ENCODE data around the gene SLC9A4.

Gene SLC9A4

GRCh38 chr2:102480285-102481195 lies 7.5 kb downstream of the SLC9A4 start:
- Histone ChIP-seq H3K4me3 (replicated peaks; ENCODE audit: insufficient read depth, low read length) (no peak overlapping the region), H3K27ac (replicated peaks) (peak overlapping the region; percentile 53), H3K27me3 (ENCODE audit: insufficient read depth, poor library complexity, severe bottlenecking) (no peaks in the 10 kb centered on the region)
- peak; percentile 20 to 39 for DNase-seq (ENCODE audit: low read depth in 1 of 2, low spot score in 1 of 2)
- TF ChIP-seq REST (IDR thresholded peaks at IDR 0.05; ENCODE audit: insufficient replicate concordance, low read depth): no peak
- no peak for TF ChIP-seq GABPA (IDR thresholded peaks at IDR 0.05; ENCODE audit: low read depth)
- TF ChIP-seq SPI1 (IDR thresholded peaks at IDR 0.05; ENCODE audit: borderline replicate concordance, low read depth): no peak
- no peak for TF ChIP-seq CTCF (IDR thresholded peaks at IDR 0.05; ENCODE audit: insufficient read depth, low read length)
- TF ChIP-seq POLR2AphosphoS5 (IDR thresholded peaks at IDR 0.05; ENCODE audit: low read depth): no peak

- DNase-seq (ENCODE audit: low read depth in 1 of 2, low spot score in 1 of 2): no peak
- no peaks in the 10 kb centered on the region for H3K27me3 ChIP-seq (ENCODE audit: insufficient read depth, poor library complexity, severe bottlenecking)
- no peak overlapping the region for H3K4me3 ChIP-seq (replicated peaks; ENCODE audit: insufficient read depth, low read length)
- H3K27ac ChIP-seq (replicated peaks): no peak overlapping the region
- TF ChIP-seq REST (IDR thresholded peaks at IDR 0.05; ENCODE audit: insufficient replicate concordance, low read depth): no peak
- no peak for TF ChIP-seq SPI1 (IDR thresholded peaks at IDR 0.05; ENCODE audit: borderline replicate concordance, low read depth)
- TF ChIP-seq GABPA (IDR thresholded peaks at IDR 0.05; ENCODE audit: low read depth): no peak
- no peak for TF ChIP-seq CTCF (IDR thresholded peaks at IDR 0.05; ENCODE audit: insufficient read depth, low read length)
- TF ChIP-seq POLR2AphosphoS5 (IDR thresholded peaks at IDR 0.05; ENCODE audit: low read depth): no peak
Observed at GRCh38 chr2:102481931-102482330, 8.9 kb downstream of the SLC9A4 start.

GRCh38 chr2:102483086-102483485 lies 10.1 kb downstream of the SLC9A4 start:
- TF ChIP-seq SPI1 (IDR thresholded peaks at IDR 0.05; ENCODE audit: borderline replicate concordance, low read depth) (no peak), REST (IDR thresholded peaks at IDR 0.05; ENCODE audit: insufficient replicate concordance, low read depth) (no peak), GABPA (IDR thresholded peaks at IDR 0.05; ENCODE audit: low read depth) (no peak), POLR2AphosphoS5 (IDR thresholded peaks at IDR 0.05; ENCODE audit: low read depth) (no peak)
- no peak for DNase-seq (ENCODE audit: low read depth in 1 of 2, low spot score in 1 of 2)
- Histone ChIP-seq H3K4me3 (replicated peaks; ENCODE audit: insufficient read depth, low read length) (no peak overlapping the region), H3K27ac (replicated peaks) (no peak overlapping the region), H3K27me3 (ENCODE audit: insufficient read depth, poor library complexity, severe bottlenecking) (no peaks in the 10 kb centered on the region)

All from HL-60 (cell line).